ENCODE measurements around the gene TNS3.

TNS3 gene

DNA sequence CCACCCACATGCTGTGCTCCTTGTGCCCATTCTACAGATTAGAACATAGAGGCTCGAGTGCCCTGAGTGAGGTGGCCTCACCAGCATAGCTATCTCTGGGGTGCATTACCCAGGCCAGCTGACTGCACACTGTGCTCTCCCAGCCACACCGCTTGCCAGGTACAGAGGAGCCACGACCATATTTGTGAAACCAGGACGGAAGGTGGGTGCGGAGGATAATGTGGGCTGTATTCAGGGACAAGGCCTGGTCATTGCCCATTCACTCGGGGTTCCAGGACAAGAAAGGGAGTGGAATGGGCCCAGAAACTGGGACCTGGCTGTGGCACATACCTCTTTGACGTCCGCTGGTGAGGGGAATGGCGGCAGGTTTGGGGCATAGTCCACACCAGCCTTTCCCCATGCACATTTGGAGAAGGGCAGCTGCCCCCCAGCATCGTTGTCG is 236.0 kb downstream of the TNS3 start:
- H3K4me3 ChIP-seq (ENCODE audit: low read depth, low read length) = no peak overlapping the region
- TF ChIP-seq, protein P1, sequence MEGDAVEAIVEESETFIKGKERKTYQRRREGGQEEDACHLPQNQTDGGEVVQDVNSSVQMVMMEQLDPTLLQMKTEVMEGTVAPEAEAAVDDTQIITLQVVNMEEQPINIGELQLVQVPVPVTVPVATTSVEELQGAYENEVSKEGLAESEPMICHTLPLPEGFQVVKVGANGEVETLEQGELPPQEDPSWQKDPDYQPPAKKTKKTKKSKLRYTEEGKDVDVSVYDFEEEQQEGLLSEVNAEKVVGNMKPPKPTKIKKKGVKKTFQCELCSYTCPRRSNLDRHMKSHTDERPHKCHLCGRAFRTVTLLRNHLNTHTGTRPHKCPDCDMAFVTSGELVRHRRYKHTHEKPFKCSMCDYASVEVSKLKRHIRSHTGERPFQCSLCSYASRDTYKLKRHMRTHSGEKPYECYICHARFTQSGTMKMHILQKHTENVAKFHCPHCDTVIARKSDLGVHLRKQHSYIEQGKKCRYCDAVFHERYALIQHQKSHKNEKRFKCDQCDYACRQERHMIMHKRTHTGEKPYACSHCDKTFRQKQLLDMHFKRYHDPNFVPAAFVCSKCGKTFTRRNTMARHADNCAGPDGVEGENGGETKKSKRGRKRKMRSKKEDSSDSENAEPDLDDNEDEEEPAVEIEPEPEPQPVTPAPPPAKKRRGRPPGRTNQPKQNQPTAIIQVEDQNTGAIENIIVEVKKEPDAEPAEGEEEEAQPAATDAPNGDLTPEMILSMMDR (IDR thresholded peaks at IDR 0.05; ENCODE audit: borderline replicate concordance, insufficient read depth, low read depth, low read length) = no peak

- H3K4me3 ChIP-seq (ENCODE audit: low read depth, low read length) = no peak overlapping the region
- TF ChIP-seq, protein P1 (IDR thresholded peaks at IDR 0.05; ENCODE audit: borderline replicate concordance, insufficient read depth, low read depth, low read length) = no peak
These were observed 237.5 kb downstream of the TNS3 start for GRCh38 chr7:47344171-47344955.

GRCh38 chr7:47343061-47343455 is 238.9 kb downstream of the TNS3 start:
- H3K4me3 ChIP-seq (ENCODE audit: low read depth, low read length) = no peak overlapping the region
- TF ChIP-seq, protein P1 (IDR thresholded peaks at IDR 0.05; ENCODE audit: borderline replicate concordance, insufficient read depth, low read depth, low read length) = no peak

DNA sequence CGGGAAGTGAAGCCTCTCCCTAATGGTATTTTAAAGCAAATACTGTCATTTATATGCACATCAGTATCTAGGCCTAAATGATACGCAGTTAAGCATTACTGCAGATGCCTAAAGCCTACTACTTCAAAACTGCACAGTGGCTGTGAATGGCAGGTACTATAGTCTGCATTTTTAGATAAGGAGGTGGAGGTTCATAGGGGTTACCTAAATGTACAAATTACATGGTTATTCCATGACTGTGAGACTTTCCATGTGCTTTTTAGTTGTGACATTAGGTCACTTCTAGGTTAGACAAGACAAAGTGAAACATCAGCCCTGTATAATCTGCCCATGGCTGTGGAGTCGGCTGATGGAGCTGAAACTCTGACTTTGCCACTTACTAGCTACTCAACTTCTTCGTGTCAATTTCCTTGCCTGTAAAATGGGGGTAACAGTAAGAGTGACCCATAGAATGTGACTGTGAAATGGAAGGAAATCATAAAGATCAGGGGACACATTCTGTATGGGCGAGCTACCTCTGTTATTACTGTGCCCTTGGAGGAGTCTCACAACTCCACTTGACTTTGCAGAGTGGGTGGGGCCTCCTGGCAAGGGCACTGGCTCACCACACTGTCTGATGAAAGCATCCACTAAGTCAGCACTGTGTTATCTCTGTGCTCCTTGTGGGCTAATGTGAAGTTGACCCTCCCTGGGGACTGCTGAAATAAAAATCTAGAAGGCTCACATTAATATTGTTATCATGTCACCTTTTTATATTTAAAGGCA is 239.4 kb downstream of the TNS3 start:
- TF ChIP-seq, protein P1 (IDR thresholded peaks at IDR 0.05; ENCODE audit: borderline replicate concordance, insufficient read depth, low read depth, low read length) = no peak
- H3K4me3 ChIP-seq (ENCODE audit: low read depth, low read length) = no peak overlapping the region

GRCh38 chr7:47340517-47340916 is 241.4 kb downstream of the TNS3 start:
- TF ChIP-seq, protein P1 (IDR thresholded peaks at IDR 0.05; ENCODE audit: borderline replicate concordance, insufficient read depth, low read depth, low read length) = no peak
- no peak overlapping the region for H3K4me3 ChIP-seq (ENCODE audit: low read depth, low read length)

GRCh38 chr7:47338026-47338425 is 243.9 kb downstream of the TNS3 start:
- no peak overlapping the region for H3K4me3 ChIP-seq (ENCODE audit: low read depth, low read length)
- TF ChIP-seq, protein P1 (IDR thresholded peaks at IDR 0.05; ENCODE audit: borderline replicate concordance, insufficient read depth, low read depth, low read length) = no peak

All from GM12875 (cell line).